Right atrium auricular region (tissue), 2 donors: ENCODE measurements around the gene SEPTIN8. TPM values are rescaled to one million over a fixed set of nuclear protein-coding genes. Genes with fewer than 3 reads are reported as not detected.

ENCODE experiments used
- DNase-seq: peaks from one replicate; pipeline ENCODE4 v3.0.0-alpha.2; 2019; ENCODE audit warnings: low spot score
- H3K27ac ChIP-seq, 2 donors: fragments of 200-600 bp; sonication (generic); 1 replicate in 1 of 2; 2 replicates in 1 of 2; pipeline ENCODE4 v1.5.1; 2016 to 2019
- H3K27me3 ChIP-seq, 2 donors: fragments of 200-600 bp; sonication (generic); one replicate each; pipeline versions ENCODE4 v1.5.1 to v1.6.0; 2017 to 2019
- H3K36me3 ChIP-seq: fragments of 200-600 bp; sonication (generic); one replicate; pipeline ENCODE4 v1.5.1; 2016
- H3K4me1 ChIP-seq, 2 donors: fragments of 200-600 bp; sonication (generic); one replicate each; pipeline versions ENCODE4 v1.5.1 to v1.6.0; 2017 to 2019
- H3K4me3 ChIP-seq, 2 donors: fragments of 200-600 bp; sonication (generic); 1 replicate in 1 of 2; 2 replicates in 1 of 2; pipeline ENCODE4 v1.5.1; 2017 to 2019; ENCODE audit warnings: mild to moderate bottlenecking in 1 of 2, moderate library complexity in 1 of 2
- H3K9me3 ChIP-seq, 2 donors: fragments of 200-600 bp; sonication (generic); one replicate each; pipeline ENCODE4 v1.5.1; 2019
- CTCF ChIP-seq, 2 donors: fragments of 200-600 bp; sonication (generic); IDR thresholded peaks; one replicate each; pipeline ENCODE4 v1.5.1; 2019; ENCODE audit warnings: antibody characterized with exemption in 2 of 2
- total RNA-seq, 2 donors: library from RNA; depleted of rRNA; stranded (reverse); fragments of >200 nt; gene quantifications; one replicate each; pipeline ENCODE4 v1.1.0, GENCODE V29; 2016

The SEPTIN8 gene
- total RNA-seq, 2 donors from 2014 or later = 21.1 to 24.8 TPM

- H3K27me3 ChIP-seq = no peaks in the 10 kb centered on the region
- H3K9me3 ChIP-seq = no peaks in the 10 kb centered on the region
- no peak for TF ChIP-seq CTCF (IDR thresholded peaks at IDR 0.05)
- no peaks in the 10 kb centered on the region for H3K4me1 ChIP-seq
- H3K36me3 ChIP-seq = no peaks in the 10 kb centered on the region
- DNase-seq = no peak
- H3K27ac ChIP-seq = no peak overlapping the region
- no peak overlapping the region for H3K4me3 ChIP-seq
Observed at GRCh38 chr5:132788990-132789886, 12.2 kb upstream of the SEPTIN8 start.

- Histone ChIP-seq H3K27ac (no peak overlapping the region), H3K4me3 (no peak overlapping the region), H3K36me3 (no peaks in the 10 kb centered on the region), H3K4me1 (no peaks in the 10 kb centered on the region), H3K27me3 (no peaks in the 10 kb centered on the region), H3K9me3 (no peaks in the 10 kb centered on the region)
- no peak for DNase-seq
- no peak for TF ChIP-seq CTCF (IDR thresholded peaks at IDR 0.05)
Observed at GRCh38 chr5:132788508-132788907, 11.5 kb upstream of the SEPTIN8 start.

- no peaks in the 10 kb centered on the region for H3K9me3 ChIP-seq
- H3K27me3 ChIP-seq = no peaks in the 10 kb centered on the region
- no peak for DNase-seq
- no peaks in the 10 kb centered on the region for H3K36me3 ChIP-seq
- H3K4me3 ChIP-seq = no peak overlapping the region
- no peak for TF ChIP-seq CTCF (IDR thresholded peaks at IDR 0.05)
- no peak overlapping the region for H3K27ac ChIP-seq
- no peaks in the 10 kb centered on the region for H3K4me1 ChIP-seq
Observed at GRCh38 chr5:132787076-132787475, 10.0 kb upstream of the SEPTIN8 start.

GRCh38 chr5:132785864-132786263 is 8.8 kb upstream of the SEPTIN8 start:
- H3K27me3 ChIP-seq = no peaks in the 10 kb centered on the region
- H3K36me3 ChIP-seq = no peaks in the 10 kb centered on the region
- no peaks in the 10 kb centered on the region for H3K9me3 ChIP-seq
- no peaks in the 10 kb centered on the region for H3K4me1 ChIP-seq
- no peak overlapping the region for H3K4me3 ChIP-seq
- H3K27ac ChIP-seq = no peak overlapping the region
- DNase-seq = no peak
- no peak for TF ChIP-seq CTCF (IDR thresholded peaks at IDR 0.05)

- no peaks in the 10 kb centered on the region for H3K27me3 ChIP-seq
- no peak for TF ChIP-seq CTCF (IDR thresholded peaks at IDR 0.05)
- H3K4me3 ChIP-seq = no peak overlapping the region
- no peaks in the 10 kb centered on the region for H3K9me3 ChIP-seq
- no peaks in the 10 kb centered on the region for H3K4me1 ChIP-seq
- no peak overlapping the region for H3K27ac ChIP-seq
- DNase-seq = no peak
- no peaks in the 10 kb centered on the region for H3K36me3 ChIP-seq
Observed at GRCh38 chr5:132785365-132785764, 8.3 kb upstream of the SEPTIN8 start.
